IPS-18c (cell line): ENCODE data around the gene EIF5AL1.
"Not testable (repeated sequence)": the region's sequence is repeated elsewhere in the genome, so short reads cannot be mapped to it uniquely, and the experiment has no call there.

ENCODE experiments used
- H3K4me3 ChIP-seq: 2 replicates; pipeline ENCODE4 v1.7.0; 2013; ENCODE audit warnings: low read depth, mild to moderate bottlenecking, low read length, moderate library complexity; ENCODE audit not compliant: insufficient read depth
- H3K9me3 ChIP-seq: one replicate; pipeline ENCODE4 v1.6.1; 2013; ENCODE audit warnings: mild to moderate bottlenecking, low read length, moderate library complexity; ENCODE audit not compliant: control insufficient read depth, insufficient read depth

The EIF5AL1 gene

DNA sequence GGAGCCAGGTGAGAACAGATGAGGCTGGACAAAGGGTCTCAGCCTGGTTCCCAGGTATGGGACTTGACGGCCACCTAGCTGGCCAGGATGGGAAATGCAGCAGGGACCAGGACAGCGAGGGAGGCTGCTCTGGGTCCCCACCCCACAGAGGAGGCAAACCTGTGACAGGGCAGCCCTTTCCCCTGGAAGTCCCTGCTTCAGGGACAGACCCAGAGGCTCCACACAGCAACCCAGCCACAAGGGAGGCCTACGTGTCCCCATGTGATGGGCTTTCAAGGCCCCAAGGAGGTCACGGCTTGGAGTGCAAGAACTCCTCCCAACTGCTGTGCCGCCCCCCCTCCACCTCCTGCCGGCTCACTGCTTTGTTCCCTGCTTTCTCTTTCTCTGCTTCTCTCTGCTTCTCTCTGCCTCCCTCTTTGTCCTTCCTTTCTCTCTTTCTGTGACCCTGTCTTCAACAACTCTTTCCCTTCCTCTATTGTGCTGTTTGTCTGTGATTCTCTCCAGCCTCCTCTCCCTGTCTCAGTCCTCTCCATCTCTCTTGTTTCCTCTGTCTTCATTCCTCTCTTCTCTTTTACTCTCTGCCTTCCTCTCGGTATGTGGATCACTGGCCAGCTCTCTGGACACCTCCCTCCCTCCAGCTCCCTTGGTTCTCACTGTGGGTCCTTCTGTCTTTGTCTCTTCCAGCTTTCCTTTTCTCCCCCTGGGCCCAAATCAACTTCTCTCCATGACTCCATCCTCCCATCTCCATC is 9.6 kb upstream of the EIF5AL1 start:
- no peaks in the 10 kb centered on the region for H3K9me3 ChIP-seq
- no peak overlapping the region for H3K4me3 ChIP-seq

GRCh38 chr10:79503787-79504186 is 8.5 kb upstream of the EIF5AL1 start:
- H3K4me3 ChIP-seq, H3K9me3 ChIP-seq: not testable (repeated sequence)

- H3K9me3 ChIP-seq, H3K4me3 ChIP-seq: not testable (repeated sequence)
These were observed 7.8 kb upstream of the EIF5AL1 start for GRCh38 chr10:79504483-79504882.

- H3K9me3 ChIP-seq, H3K4me3 ChIP-seq: not testable (repeated sequence)
These were observed 7.0 kb upstream of the EIF5AL1 start for GRCh38 chr10:79505328-79505727.

GRCh38 chr10:79505829-79506228 is 6.5 kb upstream of the EIF5AL1 start:
- Histone ChIP-seq H3K4me3 (no peak overlapping the region), H3K9me3 (no peaks in the 10 kb centered on the region)

DNA sequence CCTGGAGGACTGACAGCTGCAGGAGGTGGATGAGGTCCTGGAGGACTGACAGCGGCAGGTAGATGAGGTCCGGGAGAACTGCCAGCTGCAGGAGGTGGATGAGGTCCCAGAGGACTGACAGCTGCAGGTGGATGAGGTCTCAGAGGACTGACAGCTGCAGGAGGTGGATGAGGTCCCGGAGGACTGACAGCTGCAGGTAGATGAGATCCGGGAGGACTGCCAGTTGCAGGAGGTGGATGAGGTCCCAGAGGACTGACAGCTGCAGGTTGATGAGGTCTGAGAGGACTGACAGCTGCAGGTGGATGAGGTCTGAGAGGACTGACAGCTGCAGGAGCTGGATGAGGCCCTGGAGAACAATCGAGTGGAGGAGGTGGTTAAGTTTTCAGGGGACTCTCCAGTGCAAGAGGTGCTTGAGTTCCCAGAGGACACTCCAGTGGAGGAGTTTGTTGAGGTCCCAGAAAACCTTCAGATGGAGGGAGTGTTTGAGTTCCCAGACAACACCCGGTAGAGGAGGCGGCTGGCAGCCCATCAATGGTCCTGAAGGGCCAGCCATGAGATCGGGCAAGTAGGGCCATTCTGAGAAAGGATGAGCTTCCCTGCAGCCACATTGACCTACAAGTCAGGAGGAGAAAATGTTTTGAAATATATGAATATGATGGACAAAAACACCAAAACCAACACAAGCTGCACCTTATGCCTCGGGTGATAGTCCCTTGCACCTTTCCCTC is 4.7 kb upstream of the EIF5AL1 start:
- Histone ChIP-seq H3K4me3 (no peak overlapping the region), H3K9me3 (no peaks in the 10 kb centered on the region)

- H3K4me3 ChIP-seq, H3K9me3 ChIP-seq: not testable (repeated sequence)
These were observed 4.1 kb upstream of the EIF5AL1 start for GRCh38 chr10:79508245-79508644.

- not testable (repeated sequence) for H3K4me3 ChIP-seq, H3K9me3 ChIP-seq
These were observed 2.9 kb upstream of the EIF5AL1 start for GRCh38 chr10:79509306-79509933.

DNA sequence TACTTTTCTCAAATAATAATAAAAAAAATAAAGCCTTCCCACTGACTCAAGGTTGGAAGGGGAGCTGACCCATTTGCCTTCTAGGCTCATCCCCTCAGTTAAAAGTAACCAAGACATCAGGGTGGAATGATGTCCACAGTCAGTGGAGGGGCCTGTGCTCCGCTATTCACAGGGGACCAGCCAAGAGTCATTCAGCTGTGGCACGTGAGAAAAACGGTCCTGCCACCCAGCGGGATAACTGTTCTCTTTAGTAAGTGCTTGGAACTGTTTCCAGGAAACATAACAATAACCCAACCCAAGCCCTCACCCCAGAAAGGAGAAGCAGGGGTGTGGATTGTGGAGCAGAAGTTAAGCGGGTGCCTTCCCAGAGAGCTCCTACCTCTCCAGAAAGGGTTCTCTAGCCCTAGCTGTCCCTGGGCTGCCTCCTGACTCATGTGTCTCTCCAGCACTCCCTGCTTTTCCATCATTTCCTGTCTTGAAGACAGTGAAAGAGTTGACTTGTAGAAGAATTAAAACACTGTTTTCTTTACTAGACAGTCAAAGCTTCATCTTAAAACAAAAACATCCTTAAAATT is 2.3 kb upstream of the EIF5AL1 start:
- not testable (repeated sequence) for H3K9me3 ChIP-seq, H3K4me3 ChIP-seq

GRCh38 chr10:79516532-79517205 is 4.3 kb downstream of the EIF5AL1 start:
- H3K9me3 ChIP-seq: not testable (repeated sequence)

DNA sequence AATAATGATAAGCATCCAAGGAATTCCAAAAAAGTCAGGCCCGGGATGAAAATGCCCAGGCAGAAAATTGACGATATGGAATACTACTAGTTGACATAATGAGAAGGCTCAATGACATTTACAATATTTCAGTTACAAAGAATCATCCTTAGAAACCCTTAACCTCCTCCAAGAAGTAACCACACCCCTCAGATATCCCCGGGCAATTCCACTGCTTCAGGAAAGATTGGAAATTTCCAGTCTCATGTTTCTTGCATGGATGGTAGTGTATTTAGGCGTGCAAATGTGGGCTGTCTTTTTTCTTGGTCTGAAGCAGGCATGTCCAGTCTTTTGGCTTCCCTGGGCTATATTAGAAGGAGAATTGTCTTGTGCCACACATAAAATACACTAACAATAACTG is 5.2 kb downstream of the EIF5AL1 start:
- not testable (repeated sequence) for H3K4me3 ChIP-seq, H3K9me3 ChIP-seq

More at GRCh38 chr10:79516532-79517205, 4.3 kb downstream of the EIF5AL1 start:
- not testable (repeated sequence) for H3K4me3 ChIP-seq

DNA sequence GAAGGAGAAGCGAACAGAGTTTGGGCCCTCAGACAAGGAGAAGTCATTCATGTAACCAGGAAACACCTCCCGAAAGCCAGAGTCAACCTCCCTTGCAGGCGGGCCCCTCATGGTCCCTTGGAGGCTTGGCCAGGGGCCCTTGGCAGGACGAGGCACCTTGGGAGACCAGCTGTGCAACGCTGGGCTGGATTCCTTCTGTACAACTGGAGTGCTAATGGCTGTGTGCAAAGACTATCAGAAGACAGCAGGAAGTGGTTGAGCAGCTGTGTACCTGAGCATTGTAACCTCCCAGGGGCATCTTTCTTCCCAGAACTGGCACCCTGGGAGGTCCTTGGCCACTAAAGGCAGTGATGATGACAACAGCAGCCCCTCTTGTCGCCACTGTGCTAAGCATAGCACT is 9.4 kb downstream of the EIF5AL1 start:
- not testable (repeated sequence) for H3K4me3 ChIP-seq, H3K9me3 ChIP-seq

- H3K4me3 ChIP-seq, H3K9me3 ChIP-seq: not testable (repeated sequence)
These were observed 10.1 kb downstream of the EIF5AL1 start for GRCh38 chr10:79522464-79522863.

- not testable (repeated sequence) for H3K4me3 ChIP-seq, H3K9me3 ChIP-seq
These were observed 11.0 kb downstream of the EIF5AL1 start for GRCh38 chr10:79523157-79523853.

- H3K4me3 ChIP-seq, H3K9me3 ChIP-seq: not testable (repeated sequence)
These were observed 12.8 kb downstream of the EIF5AL1 start for GRCh38 chr10:79525049-79525710.

GRCh38 chr10:79528261-79528660 is 15.9 kb downstream of the EIF5AL1 start:
- not testable (repeated sequence) for H3K4me3 ChIP-seq, H3K9me3 ChIP-seq
